SK-N-SH treated with all-trans-retinoic acid at 6 μM for 48 hours (cell line): ENCODE results near the gene APRT.

Source experiments
- ATAC-seq: fragments of 200-7000 bp; cut with Tn5 transposase; 3 replicates; pipeline ENCODE4 v1.9.1; 2020; ENCODE audit warnings: mild to moderate bottlenecking, moderate library complexity
- ARNTL ChIP-seq: fragments of 450-650 bp; formaldehyde crosslinking; IDR thresholded peaks from 2 replicates; pipeline ENCODE4 v1.5.0; 2020; ENCODE audit warnings: low read depth, mild to moderate bottlenecking, moderate library complexity, borderline replicate concordance
- BACH2 ChIP-seq: fragments of 250-450 bp; sonication (Bioruptor Pico); IDR thresholded peaks from 2 replicates; pipeline ENCODE4 v1.9.0; 2021; ENCODE audit warnings: mild to moderate bottlenecking, borderline replicate concordance
- CREB5 ChIP-seq: fragments of 250-450 bp; sonication (Bioruptor Pico); IDR thresholded peaks from 2 replicates; pipeline ENCODE4 v1.5.1; 2020; ENCODE audit warnings: low read depth, mild to moderate bottlenecking, moderate library complexity
- CSDC2 ChIP-seq: fragments of 250-450 bp; sonication (Bioruptor Pico); IDR thresholded peaks from 2 replicates; pipeline ENCODE4 v1.5.0; 2020; ENCODE audit warnings: mild to moderate bottlenecking, moderate library complexity
- ESRRG ChIP-seq: fragments of 250-450 bp; sonication (Bioruptor Pico); IDR thresholded peaks from 2 replicates; pipeline ENCODE4 v1.6.1; 2021; ENCODE audit warnings: mild to moderate bottlenecking
- GLIS3 ChIP-seq: fragments of 250-450 bp; sonication (Bioruptor Pico); IDR thresholded peaks from 2 replicates; pipeline ENCODE4 v1.5.0; 2020; ENCODE audit warnings: mild to moderate bottlenecking, moderate library complexity
- OSR1 ChIP-seq: fragments of 250-450 bp; sonication (Bioruptor Pico); IDR thresholded peaks from 2 replicates; pipeline ENCODE4 v1.8.0; 2022; ENCODE audit warnings: moderate library complexity, mild to moderate bottlenecking, inconsistent platforms
- PPARA ChIP-seq: fragments of 250-450 bp; sonication (Bioruptor Pico); IDR thresholded peaks from 2 replicates; pipeline ENCODE4 v1.5.0; 2020; ENCODE audit warnings: mild to moderate bottlenecking, borderline replicate concordance
- RARB ChIP-seq: fragments of 250-450 bp; sonication (Bioruptor Pico); IDR thresholded peaks from 2 replicates; pipeline ENCODE4 v1.8.0; 2021; ENCODE audit warnings: mild to moderate bottlenecking, moderate library complexity
- TCF4 ChIP-seq: fragments of 250-450 bp; sonication (Bioruptor Pico); IDR thresholded peaks from 2 replicates; pipeline ENCODE4 v1.8.0; 2021; ENCODE audit warnings: mild to moderate bottlenecking, moderate library complexity, borderline replicate concordance
- TOX ChIP-seq: fragments of 250-450 bp; sonication (Bioruptor Pico); IDR thresholded peaks from 2 replicates; pipeline ENCODE4 v1.8.0; 2021; ENCODE audit warnings: mild to moderate bottlenecking, moderate library complexity, borderline replicate concordance
- ZC3H10 ChIP-seq: fragments of 250-450 bp; sonication (Bioruptor Pico); IDR thresholded peaks from 2 replicates; pipeline ENCODE4 v1.5.1; 2021; ENCODE audit warnings: mild to moderate bottlenecking, moderate library complexity
- ZFP3 ChIP-seq: fragments of 250-450 bp; sonication (Bioruptor Pico); IDR thresholded peaks from 2 replicates; pipeline ENCODE4 v1.5.0; 2020; ENCODE audit warnings: mild to moderate bottlenecking, moderate library complexity
- ZFP30 ChIP-seq: fragments of 450-650 bp; formaldehyde crosslinking; IDR thresholded peaks from 2 replicates; pipeline ENCODE4 v1.5.0; 2022; ENCODE audit warnings: mild to moderate bottlenecking, moderate library complexity
- ZNF565 ChIP-seq: fragments of 450-650 bp; formaldehyde crosslinking; conservative IDR thresholded peaks from 2 replicates; pipeline ENCODE4 v1.5.0; 2020; ENCODE audit warnings: low read depth, mild to moderate bottlenecking, moderate library complexity
- ZNF70 ChIP-seq: fragments of 450-650 bp; formaldehyde crosslinking; IDR thresholded peaks from 2 replicates; pipeline ENCODE4 v1.5.0; 2020; ENCODE audit warnings: mild to moderate bottlenecking, moderate library complexity
- ZNF8 ChIP-seq: fragments of 450-650 bp; formaldehyde crosslinking; IDR thresholded peaks from 2 replicates; pipeline ENCODE4 v1.5.0; 2020; ENCODE audit warnings: mild to moderate bottlenecking, moderate library complexity
- TF ChIP-seq, protein P1 (sequence below): fragments of 250-450 bp; sonication (Bioruptor Pico); IDR thresholded peaks from 2 replicates; pipeline ENCODE4 v1.8.0; 2021; ENCODE audit warnings: low read depth, mild to moderate bottlenecking, moderate library complexity, borderline replicate concordance
- TF ChIP-seq, protein P2 (sequence below): fragments of 250-450 bp; sonication (Bioruptor Pico); IDR thresholded peaks from 2 replicates; pipeline ENCODE4 v1.5.1; 2021; ENCODE audit warnings: mild to moderate bottlenecking, moderate library complexity
- TF ChIP-seq, protein P3 (sequence below): fragments of 250-450 bp; sonication (Bioruptor Pico); IDR thresholded peaks from 2 replicates; pipeline ENCODE4 v1.8.0; 2020; ENCODE audit warnings: mild to moderate bottlenecking, moderate library complexity, borderline replicate concordance

Gene APRT

GRCh38 chr16:88787579-88788314, 24.0 kb downstream of the APRT start:
- no peak for ATAC-seq
- TF ChIP-seq ZFP30 (CRISPR knock-in tag) (no peak), ZNF70 (CRISPR knock-in tag) (no peak), CREB5 (CRISPR knock-in tag) (no peak), BACH2 (no peak), ESRRG (no peak), ZNF8 (CRISPR knock-in tag) (no peak), ZFP3 (no peak)
- TF ChIP-seq, all 23 proteins: peak for 0

- peak; percentile 31 for ATAC-seq
- TF ChIP-seq ZNF565 (CRISPR knock-in tag) (no peak), CSDC2 (no peak), RARB (CRISPR knock-in tag) (no peak), PPARA (CRISPR knock-in tag) (no peak), GLIS3 (no peak), ESRRG (no peak), TCF4 (no peak), ZFP3 (no peak), ARNTL (no peak)
- TF ChIP-seq, protein P1, sequence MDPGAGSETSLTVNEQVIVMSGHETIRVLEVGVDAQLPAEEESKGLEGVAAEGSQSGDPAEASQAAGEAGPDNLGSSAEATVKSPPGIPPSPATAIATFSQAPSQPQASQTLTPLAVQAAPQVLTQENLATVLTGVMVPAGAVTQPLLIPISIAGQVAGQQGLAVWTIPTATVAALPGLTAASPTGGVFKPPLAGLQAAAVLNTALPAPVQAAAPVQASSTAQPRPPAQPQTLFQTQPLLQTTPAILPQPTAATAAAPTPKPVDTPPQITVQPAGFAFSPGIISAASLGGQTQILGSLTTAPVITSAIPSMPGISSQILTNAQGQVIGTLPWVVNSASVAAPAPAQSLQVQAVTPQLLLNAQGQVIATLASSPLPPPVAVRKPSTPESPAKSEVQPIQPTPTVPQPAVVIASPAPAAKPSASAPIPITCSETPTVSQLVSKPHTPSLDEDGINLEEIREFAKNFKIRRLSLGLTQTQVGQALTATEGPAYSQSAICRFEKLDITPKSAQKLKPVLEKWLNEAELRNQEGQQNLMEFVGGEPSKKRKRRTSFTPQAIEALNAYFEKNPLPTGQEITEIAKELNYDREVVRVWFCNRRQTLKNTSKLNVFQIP: no peak
- TF ChIP-seq, protein P2, sequence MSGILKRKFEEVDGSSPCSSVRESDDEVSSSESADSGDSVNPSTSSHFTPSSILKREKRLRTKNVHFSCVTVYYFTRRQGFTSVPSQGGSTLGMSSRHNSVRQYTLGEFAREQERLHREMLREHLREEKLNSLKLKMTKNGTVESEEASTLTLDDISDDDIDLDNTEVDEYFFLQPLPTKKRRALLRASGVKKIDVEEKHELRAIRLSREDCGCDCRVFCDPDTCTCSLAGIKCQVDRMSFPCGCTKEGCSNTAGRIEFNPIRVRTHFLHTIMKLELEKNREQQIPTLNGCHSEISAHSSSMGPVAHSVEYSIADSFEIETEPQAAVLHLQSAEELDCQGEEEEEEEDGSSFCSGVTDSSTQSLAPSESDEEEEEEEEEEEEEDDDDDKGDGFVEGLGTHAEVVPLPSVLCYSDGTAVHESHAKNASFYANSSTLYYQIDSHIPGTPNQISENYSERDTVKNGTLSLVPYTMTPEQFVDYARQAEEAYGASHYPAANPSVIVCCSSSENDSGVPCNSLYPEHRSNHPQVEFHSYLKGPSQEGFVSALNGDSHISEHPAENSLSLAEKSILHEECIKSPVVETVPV (CRISPR knock-in tag): no peak
- TF ChIP-seq, protein P3, sequence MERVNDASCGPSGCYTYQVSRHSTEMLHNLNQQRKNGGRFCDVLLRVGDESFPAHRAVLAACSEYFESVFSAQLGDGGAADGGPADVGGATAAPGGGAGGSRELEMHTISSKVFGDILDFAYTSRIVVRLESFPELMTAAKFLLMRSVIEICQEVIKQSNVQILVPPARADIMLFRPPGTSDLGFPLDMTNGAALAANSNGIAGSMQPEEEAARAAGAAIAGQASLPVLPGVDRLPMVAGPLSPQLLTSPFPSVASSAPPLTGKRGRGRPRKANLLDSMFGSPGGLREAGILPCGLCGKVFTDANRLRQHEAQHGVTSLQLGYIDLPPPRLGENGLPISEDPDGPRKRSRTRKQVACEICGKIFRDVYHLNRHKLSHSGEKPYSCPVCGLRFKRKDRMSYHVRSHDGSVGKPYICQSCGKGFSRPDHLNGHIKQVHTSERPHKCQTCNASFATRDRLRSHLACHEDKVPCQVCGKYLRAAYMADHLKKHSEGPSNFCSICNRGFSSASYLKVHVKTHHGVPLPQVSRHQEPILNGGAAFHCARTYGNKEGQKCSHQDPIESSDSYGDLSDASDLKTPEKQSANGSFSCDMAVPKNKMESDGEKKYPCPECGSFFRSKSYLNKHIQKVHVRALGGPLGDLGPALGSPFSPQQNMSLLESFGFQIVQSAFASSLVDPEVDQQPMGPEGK (CRISPR knock-in tag): no peak
Measured at GRCh38 chr16:88785106-88785924, 26.4 kb downstream of the APRT start, which contains the start of gene PIEZO1. Gene PIEZO1 (minus strand): TSS chr16:88785220. CDS start chr16:88784964, 256 bp downstream.

- TF ChIP-seq ARNTL (no peak), BACH2 (no peak), CSDC2 (no peak), PPARA (CRISPR knock-in tag) (no peak), ZNF8 (CRISPR knock-in tag) (no peak), OSR1 (CRISPR knock-in tag) (no peak), ZNF70 (CRISPR knock-in tag) (no peak), CREB5 (CRISPR knock-in tag) (no peak), ZNF565 (CRISPR knock-in tag) (no peak), RARB (CRISPR knock-in tag) (no peak), TOX (CRISPR knock-in tag) (no peak), ZC3H10 (CRISPR knock-in tag) (no peak), ZFP30 (CRISPR knock-in tag) (no peak), ZFP3 (no peak)
- TF ChIP-seq, protein P3 (CRISPR knock-in tag): no peak
- TF ChIP-seq, all 23 proteins: peak for 0
- peak; percentile 11 for ATAC-seq
Measured at GRCh38 chr16:88784856-88785105, 26.9 kb downstream of the APRT start.
